ENCODE results near the gene DNAJC6.
"Not testable (repeated sequence)": the region's sequence is repeated elsewhere in the genome, so short reads cannot be mapped to it uniquely, and the experiment has no call there.

The DNAJC6 gene

DNA sequence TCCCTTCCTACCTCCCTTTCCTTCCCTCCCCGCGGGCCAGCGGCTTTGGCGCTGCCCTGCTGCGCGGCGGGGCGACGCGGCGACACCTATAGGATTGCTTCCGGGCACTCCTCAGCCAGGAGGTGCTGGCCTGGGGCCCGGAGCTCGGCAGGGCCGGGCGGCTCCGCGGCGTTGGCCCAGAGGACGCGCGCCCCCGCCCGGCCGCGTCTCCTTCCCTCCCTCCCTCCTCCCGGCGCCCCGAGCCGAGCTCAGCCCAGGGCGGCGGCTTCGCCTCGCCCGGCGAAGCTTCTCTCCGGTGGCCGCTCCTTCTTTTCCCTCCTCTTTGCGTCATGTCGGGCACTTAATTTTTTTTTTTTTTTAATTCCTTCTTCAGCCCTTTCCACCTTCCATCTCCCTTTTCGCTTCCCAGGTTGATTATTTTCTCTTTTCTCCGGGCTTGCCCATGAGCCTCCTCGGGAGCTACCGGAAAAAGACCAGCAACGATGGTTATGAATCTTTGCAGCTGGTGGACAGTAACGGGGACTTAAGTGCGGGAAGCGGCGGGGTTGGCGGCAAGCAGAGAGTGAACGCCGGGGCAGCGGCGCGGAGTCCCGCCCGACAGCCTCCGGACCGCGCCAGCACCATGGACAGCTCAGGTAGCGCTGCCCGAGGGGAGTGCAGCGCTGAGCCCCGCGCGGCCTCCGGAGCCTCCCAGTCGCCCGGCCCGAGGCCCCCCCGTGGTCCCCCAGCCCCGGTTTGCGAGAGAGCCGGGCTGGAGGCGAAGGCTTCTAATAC lies at the start of gene DNAJC6:
TSS of gene DNAJC6 (plus strand) at position 240 of the 774 bp plus-strand sequence. CDS start at position 443, 203 bp downstream.
- peak; percentile 71 for DNase-seq

DNA sequence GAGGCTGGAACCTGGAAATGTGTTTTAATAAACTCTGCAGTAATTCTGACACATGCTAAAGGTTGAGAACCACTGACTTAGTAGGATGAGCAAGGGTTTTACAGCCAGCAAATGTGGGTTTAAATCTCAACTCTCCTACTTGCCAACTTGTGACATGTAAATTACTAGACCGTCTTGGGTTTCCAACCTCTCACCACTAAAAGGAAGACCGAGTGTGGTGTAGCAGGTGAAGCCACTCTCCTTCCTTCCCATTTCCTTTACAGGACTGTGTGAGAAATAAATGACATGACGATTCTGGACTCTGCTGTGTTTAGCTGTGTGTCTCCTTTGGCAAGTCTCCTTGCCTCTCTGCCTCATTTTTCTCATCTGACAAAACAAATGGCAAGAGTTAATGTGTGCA lies 49.5 kb upstream of the DNAJC6 start:
- no peak for DNase-seq

- no peak for DNase-seq
Observed at GRCh38 chr1:65260851-65261473, 48.4 kb upstream of the DNAJC6 start.

- no peak for DNase-seq
Observed at GRCh38 chr1:65263286-65263685, 46.1 kb upstream of the DNAJC6 start.

DNA sequence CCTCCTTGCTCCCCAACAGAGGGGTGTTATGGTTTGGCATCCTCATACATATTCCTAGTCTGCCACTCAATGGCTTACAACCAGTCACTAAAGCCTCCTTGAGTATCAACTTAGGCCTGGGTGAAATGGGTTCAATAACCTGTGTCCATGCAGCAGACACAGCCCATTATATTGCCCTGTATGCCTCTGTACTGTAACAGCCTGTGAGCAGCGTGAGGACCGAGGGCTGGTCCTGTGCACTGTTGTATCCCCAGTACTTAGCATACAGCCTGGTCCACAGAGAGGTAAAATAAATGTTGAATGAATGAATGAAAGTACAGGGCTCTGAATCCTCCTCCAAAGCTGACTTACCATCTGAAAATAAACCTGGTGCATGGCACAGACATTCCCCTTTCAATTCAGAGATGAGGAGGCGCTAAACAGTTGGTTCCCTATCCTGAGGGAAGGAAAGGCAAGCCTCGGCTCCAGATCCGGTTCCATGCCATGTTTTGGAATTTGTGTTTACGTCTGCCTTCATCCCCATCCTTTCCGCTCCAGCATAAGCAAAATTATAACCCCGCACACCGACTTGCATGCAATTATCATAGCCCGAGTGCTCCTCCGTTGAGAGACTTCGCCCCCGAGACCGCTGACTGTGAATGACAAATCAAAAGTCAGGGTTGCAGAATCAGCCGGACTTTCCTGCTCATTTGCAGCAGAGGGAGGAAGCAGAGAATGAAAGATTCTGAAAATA lies 45.0 kb upstream of the DNAJC6 start:
- peak; percentile 96 for DNase-seq

GRCh38 chr1:65265296-65265650 lies 44.1 kb upstream of the DNAJC6 start:
- no peak for DNase-seq

- peak; percentile 77 for DNase-seq
Observed at GRCh38 chr1:65265651-65266351, 43.5 kb upstream of the DNAJC6 start.

DNA sequence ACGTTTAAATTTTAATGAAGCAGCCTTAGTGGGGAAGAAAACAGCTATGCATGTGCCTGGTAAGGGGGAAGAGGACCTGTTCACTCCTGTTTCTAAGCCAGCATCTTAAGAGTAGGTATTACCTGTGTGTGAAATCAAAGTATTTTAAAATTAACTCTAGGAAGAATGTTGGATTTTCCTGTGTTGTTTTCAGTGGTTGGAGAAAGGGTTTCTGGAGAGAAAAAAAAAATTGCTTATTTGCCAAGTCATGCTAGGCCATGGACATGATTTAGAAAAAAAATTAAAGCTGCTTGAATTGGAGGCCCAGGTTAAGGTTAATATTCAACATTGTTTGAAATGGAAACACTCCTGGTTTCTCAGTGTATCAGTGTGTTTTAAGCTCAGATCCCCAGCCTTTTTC lies 42.9 kb upstream of the DNAJC6 start:
- no peak for DNase-seq

DNA sequence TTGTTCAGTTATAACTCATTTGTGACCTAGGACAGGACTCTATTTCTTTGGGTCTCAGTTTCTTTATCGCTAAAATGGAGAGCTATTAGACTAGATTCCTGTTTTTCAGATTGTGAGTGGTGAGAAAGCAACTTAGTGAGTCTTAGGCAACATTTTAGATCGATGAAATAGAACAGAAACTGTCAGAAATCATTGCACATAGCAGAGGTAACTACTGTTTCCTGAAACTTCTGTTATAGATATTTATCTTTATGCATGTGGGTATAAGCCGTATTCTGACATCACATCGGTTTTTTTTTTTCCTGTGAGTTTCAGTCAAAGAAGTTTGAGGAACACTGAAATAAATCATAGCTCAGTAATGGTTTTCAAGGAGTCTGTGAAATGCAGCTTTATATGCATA lies 42.1 kb upstream of the DNAJC6 start:
- no peak for DNase-seq

DNA sequence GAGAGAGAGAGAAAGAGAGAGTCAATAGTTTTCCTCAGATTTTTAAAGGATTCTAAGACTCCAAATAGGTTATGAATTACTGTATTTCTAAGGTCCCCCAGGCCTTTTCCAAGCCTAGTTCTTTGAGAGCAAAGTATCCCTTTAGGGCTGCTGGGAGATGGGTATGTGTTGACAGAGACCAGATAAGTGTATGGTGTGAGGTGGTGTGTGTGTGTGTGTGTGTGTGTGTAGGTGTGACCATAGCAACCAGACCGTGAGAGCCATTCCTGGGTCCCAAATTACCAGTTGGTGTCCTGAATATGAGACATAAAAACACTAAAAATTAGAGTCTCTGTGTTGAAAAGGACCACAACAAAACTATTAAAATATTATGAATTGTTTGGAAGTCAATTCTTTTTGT lies 41.7 kb upstream of the DNAJC6 start:
- peak; percentile 55 for DNase-seq

- DNase-seq: no peak
Observed at GRCh38 chr1:65269612-65270011, 39.7 kb upstream of the DNAJC6 start.

GRCh38 chr1:65276197-65276939 lies 33.0 kb upstream of the DNAJC6 start:
- no peak for DNase-seq

DNA sequence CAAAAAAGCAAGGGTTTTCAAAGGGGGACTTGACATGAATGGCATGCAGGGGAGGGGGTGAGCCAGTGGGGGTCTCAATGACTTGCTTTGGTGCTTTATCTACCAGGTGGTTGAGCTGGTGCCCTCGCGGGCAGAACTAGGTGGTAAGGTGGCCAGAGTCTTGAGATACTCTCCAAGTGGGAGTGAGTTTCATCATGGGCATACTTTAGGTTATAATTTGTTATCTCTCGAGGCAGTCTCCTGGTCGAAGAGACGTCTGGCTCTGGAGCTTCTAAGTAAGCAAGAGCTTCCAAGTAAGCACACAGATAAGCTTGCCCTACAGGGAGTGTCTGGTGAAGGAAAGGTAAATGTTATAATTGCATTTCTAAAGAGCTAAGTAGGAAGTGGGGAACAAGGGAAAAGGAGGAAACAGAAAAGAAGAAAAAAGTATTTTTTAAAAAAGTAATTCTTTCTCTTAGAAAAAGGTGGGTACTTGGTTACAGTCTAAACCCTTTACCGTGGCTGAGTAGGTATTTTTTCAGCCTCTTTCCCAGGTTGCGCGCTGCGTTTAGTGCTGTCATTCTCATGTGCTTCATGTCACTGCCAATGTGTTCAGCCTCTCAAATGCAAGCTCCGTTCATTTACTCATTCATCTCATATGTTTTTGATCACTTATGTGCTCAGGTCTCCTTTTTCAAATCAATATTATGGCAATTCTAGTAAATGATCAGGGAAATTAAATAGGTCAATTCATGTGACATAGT lies 31.6 kb upstream of the DNAJC6 start:
- no peak for DNase-seq

DNA sequence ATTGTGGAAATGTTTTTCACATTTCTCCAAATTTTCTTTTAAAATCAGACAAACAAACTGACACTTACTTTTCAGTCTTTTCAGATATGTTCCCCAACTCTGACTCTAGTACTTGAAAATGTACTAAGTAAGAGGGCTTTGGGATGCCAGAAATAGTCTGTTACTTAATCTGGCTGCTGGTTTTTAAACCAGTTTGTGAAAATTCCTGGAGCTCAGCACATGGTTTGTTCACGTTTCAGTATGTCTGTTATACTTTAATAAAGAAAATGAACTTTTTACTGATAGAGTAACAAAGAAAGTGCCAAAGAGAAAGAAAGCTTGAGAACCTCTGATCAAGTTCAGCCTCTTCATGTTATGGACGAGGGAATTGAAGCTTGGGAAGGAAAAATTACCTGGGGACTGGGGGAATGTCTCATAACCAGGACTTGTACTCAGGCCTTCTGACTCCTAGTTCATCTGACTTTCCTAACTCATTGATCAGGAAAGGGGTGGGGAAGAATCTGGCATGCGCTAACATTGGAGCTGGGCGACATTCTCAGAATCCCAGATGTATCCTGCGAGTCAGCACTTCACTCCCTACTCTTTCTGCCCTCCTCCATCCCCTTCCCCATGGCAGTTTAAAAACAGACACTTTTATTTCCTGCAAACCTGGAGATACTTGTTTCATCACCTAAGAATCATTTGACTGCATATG lies 30.8 kb upstream of the DNAJC6 start:
- DNase-seq: peak; percentile 41

DNA sequence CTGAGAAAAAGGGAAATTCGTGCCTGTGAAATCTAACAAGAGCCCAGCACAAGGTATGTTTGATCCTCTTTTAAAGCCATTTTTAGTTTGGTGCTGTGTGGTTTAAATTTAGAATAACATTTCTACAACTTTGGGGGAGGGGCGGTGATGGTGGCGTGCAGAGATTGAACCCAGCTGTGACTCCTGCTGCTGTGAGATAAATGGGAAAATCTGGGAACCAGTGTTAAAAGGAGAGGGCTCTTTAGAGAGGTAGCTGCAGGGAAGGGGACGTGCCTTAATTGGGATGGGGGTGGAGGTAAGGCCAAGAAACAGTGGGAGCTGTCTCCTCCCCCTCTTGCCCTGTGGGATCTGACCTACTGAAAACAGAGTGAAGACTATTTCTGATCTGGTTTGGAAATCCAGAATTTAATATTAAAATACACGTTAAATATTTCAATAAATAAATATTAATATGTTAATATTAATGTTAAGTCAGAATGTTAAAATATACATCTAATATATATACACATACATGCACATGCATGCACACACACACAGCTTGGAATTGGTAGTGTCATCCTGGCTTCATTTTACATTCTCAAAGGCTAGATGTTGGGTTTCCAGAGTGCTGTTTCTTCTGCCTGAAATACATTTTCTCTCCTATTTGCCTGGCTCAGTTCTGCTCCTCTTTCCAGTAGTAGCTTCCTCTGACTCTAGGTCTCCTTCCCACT lies 30.1 kb upstream of the DNAJC6 start:
- peak; percentile 41 for DNase-seq

DNA sequence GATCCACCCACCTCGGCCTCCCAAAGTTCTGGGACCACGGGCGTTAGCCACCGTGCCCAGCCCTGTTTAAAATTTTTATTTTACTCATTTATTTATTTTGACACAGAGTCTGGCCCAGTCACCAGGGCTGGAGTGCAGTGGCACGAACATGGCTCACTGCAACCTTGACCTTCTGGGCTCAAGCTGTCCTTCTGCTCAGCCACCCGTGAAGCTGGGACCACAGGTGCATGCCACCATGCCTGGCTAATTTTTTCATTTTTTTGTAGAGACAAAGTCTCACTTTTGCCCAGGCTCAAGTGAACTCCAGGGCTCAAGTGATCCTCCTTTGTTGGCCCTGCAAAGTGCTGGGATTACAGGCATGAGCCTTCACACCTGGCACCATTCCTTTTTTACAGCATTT lies 27.5 kb upstream of the DNAJC6 start:
- no peak for DNase-seq

DNA sequence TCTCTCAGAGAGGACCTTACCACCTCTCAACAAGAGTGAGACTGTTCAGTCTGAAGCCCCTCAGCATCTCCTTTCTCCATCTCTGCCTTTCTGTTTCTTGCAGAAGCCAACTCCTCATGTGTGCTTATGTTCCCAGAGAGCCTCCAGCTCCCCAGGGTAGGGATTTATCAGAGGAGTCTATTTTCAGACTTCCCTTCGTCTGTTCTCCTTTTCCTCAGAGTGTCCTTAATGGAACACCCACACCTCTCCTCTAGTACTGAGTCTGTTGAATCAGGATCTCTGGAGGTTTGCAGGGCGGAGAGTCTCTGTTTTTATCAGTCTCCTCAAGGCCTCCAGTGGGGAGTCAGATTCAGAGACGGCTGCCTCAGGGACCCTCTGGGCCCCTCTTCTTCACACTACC lies 25.1 kb upstream of the DNAJC6 start:
- DNase-seq: no peak

GRCh38 chr1:65289449-65289848 lies 19.9 kb upstream of the DNAJC6 start:
- no peak for DNase-seq

DNA sequence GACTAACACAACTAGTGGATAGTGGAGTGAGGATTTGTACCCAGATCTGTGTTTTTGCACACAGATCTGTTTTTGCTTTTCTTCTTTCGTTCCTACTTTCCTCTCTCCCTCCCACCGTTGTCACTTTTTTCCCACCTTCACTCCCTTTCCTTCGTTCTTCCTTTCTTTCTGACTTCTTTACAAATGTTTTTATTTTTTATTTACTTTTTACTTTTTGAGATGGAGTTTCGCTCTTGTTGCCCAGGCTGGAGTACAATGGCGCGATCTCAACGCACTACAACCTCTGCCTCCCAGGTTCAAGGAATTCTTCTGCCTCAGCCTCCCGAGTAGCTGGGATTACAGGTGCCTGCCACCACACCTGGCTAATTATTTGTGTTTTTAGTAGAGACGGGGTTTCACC lies 17.5 kb upstream of the DNAJC6 start:
- DNase-seq: not testable (repeated sequence)

DNA sequence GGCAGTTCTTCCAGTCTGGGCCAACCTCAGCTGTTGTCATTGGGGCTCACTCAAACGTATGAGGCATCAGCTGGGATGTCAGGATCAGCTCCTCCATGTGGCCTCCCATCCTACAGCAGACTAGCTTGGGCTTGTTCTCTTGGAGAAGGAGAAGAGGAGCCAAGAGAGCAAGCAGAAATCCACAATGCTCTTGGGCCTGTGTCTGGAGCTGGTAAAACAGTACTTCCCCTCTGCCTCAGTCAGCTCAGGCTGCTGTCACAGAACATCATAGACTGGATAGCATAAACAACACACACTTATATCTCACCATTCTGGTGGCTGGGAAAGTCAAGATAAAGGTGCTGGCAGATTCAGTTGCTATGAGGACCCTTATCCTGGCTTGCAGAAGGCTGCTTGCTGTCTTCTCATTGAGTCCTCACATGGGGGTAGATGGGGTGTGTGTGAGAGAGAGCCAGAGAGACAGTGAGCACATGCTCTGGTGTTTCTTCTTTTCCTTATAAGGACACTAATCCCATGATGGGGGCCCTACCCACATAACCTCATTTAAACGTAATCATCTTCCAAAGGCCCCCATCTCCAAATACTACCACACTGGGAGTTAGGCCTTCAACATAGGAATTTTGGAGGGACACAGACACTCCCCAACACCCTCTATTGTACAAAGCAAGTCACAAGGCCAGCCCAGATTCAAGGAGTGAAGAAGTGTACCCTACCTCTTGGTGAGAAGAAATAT lies 16.3 kb upstream of the DNAJC6 start:
- no peak for DNase-seq
